Measurements from ENCODE around the gene GEMIN2. TPM values are rescaled to one million over a fixed set of nuclear protein-coding genes. Genes with fewer than 3 reads are reported as not detected.

The GEMIN2 gene
- total RNA-seq, 4 donors from 2014 or later = 15.3 to 33.0 (median 20.2) TPM

DNA sequence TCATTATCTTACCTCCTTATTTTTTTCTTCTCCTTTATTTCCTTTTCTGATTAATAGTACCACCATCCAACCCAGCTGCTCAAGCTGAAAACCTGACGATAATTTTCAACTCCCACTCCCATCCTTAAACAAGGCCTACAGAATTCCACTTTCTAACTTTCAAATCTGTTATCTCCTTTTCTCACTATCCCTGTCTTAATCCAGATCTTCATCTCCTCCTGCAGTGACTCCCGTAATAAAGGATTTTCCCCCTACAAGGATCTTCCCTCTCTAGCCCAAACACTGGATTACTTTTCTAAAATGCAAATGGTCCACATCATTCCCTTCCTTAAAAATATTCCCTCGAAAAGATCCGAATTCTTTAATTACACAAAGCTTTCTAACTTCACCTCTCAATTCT is 54.5 kb downstream of the GEMIN2 start:
- TF ChIP-seq POLR2A (IDR thresholded peaks at IDR 0.05) = no peak
- Histone ChIP-seq H3K4me1 (peaks cover 5 to 52% (median 12%) of the 10 kb centered on the region in 3 donors), H3K27me3 (no peaks in the 10 kb centered on the region), H3K9me3 (no peaks in the 10 kb centered on the region), H3K27ac (no peak overlapping the region), H3K4me3 (peak overlapping the region; percentile 70 to 74), H3K36me3 (peaks cover 0 to 24% of the 10 kb centered on the region in 2 donors)
- WGBS, 2 donors (ENCODE audit: low coverage in 1 of 2) = 50 to 65% methylated on average over 3 to 4 of the region's 4 CpGs
- ATAC-seq = no peak

- Histone ChIP-seq H3K36me3 (peaks cover 0 to 22% of the 10 kb centered on the region in 2 donors), H3K27ac (peak overlapping the region; percentile 91 to 97 (median 95)), H3K27me3 (no peaks in the 10 kb centered on the region), H3K4me3 (peak overlapping the region; percentile 70 to 74), H3K9me3 (no peaks in the 10 kb centered on the region), H3K4me1 (peaks cover 5 to 55% (median 12%) of the 10 kb centered on the region in 3 donors)
- WGBS, 2 donors (ENCODE audit: low coverage in 1 of 2) = 0% methylated on average over 7 of the region's 7 CpGs; no CpG with 5 or more reads in 1 of the 2 donors
- TF ChIP-seq EP300 (IDR thresholded peaks at IDR 0.05) (no peak), POLR2AphosphoS5 (IDR thresholded peaks at IDR 0.05) (no peak), POLR2A (IDR thresholded peaks at IDR 0.05) (no peak)
- TF ChIP-seq, protein P1, sequence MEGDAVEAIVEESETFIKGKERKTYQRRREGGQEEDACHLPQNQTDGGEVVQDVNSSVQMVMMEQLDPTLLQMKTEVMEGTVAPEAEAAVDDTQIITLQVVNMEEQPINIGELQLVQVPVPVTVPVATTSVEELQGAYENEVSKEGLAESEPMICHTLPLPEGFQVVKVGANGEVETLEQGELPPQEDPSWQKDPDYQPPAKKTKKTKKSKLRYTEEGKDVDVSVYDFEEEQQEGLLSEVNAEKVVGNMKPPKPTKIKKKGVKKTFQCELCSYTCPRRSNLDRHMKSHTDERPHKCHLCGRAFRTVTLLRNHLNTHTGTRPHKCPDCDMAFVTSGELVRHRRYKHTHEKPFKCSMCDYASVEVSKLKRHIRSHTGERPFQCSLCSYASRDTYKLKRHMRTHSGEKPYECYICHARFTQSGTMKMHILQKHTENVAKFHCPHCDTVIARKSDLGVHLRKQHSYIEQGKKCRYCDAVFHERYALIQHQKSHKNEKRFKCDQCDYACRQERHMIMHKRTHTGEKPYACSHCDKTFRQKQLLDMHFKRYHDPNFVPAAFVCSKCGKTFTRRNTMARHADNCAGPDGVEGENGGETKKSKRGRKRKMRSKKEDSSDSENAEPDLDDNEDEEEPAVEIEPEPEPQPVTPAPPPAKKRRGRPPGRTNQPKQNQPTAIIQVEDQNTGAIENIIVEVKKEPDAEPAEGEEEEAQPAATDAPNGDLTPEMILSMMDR (IDR thresholded peaks at IDR 0.05) = no peak
- no peak for ATAC-seq
Measured at GRCh38 chr14:39169541-39169900, 55.4 kb downstream of the GEMIN2 start.

DNA sequence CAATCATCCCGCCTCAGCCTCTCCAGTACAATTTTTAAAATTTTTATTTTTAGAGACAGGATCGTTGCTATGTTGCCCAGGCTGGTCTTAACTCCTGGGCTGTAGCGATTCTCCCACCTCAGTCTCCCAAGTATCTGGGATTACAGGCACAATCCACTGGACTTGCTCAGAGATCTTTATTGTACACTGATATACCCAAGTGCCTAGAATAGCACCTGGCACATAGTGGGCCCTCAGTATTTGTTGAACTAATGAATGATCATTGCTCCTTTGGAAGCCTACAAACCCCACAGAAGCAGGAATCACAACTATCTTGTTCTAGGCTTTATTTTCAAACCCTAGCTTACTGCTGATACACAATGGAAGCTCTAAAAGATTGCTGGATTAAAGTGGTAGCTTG is 59.1 kb downstream of the GEMIN2 start:
- Histone ChIP-seq H3K4me1 (peaks cover 9 to 47% (median 19%) of the 10 kb centered on the region in 3 donors), H3K9me3 (no peaks in the 10 kb centered on the region), H3K4me3 (no peak overlapping the region), H3K27me3 (no peaks in the 10 kb centered on the region), H3K27ac (peak overlapping the region in 1 of 4 donors; percentile 93), H3K36me3 (peaks cover 5 to 18% of the 10 kb centered on the region in 2 donors)
- no peak for ATAC-seq
- WGBS, 2 donors (ENCODE audit: low coverage in 1 of 2) = 72 to 84% methylated on average over 2 to 3 of the region's 3 CpGs
- TF ChIP-seq POLR2AphosphoS5 (IDR thresholded peaks at IDR 0.05) (no peak), EP300 (IDR thresholded peaks at IDR 0.05) (no peak), POLR2A (IDR thresholded peaks at IDR 0.05) (no peak)
- TF ChIP-seq, protein P1 (IDR thresholded peaks at IDR 0.05) = no peak

- WGBS, 2 donors (ENCODE audit: low coverage in 1 of 2) = 0 to 1% methylated on average over 2 to 25 of the region's 56 CpGs
Measured at GRCh38 chr14:39174560-39175444, 60.7 kb downstream of the GEMIN2 start, which contains the start of gene PNN. Gene PNN, plus strand, starts transcription at chr14:39175254. Its CDS starts 26 bp downstream, at chr14:39175280.

More at GRCh38 chr14:39174560-39175444, 60.7 kb downstream of the GEMIN2 start, which contains the start of gene PNN:
- Histone ChIP-seq H3K4me3 (peak within 1 kb of the TSS; percentile 57 to 89), H3K27ac (peak within 1 kb of the TSS; percentile 90 to 96 (median 94)), H3K9me3 (no peaks in the 10 kb centered on the region), H3K4me1 (peaks cover 5 to 36% (median 11%) of the 10 kb centered on the region in 3 donors), H3K27me3 (no peaks in the 10 kb centered on the region), H3K36me3 (peaks cover 5 to 34% of the 10 kb centered on the region in 2 donors)
- peak; percentile 98 for ATAC-seq
- TF ChIP-seq, protein P1 (IDR thresholded peaks at IDR 0.05) = peak in 2 of 4 experiments; percentile 9 to 21
- TF ChIP-seq POLR2A (IDR thresholded peaks at IDR 0.05) = peak; percentile 84 to 87
- peak; percentile 95 for TF ChIP-seq POLR2AphosphoS5 (IDR thresholded peaks at IDR 0.05)
- TF ChIP-seq EP300 (IDR thresholded peaks at IDR 0.05) = no peak

Data from gastroesophageal sphincter (tissue), 4 donors.